Transverse colon (tissue), 4 donors: ENCODE measurements around the gene LSAMP. TPM values are rescaled to one million over a fixed set of nuclear protein-coding genes. Genes with fewer than 3 reads are reported as not detected.
A peak's percentile ranks its signal among the peaks of the same experiment; 100 is the strongest.

Experiments
- DNase-seq: peaks from one replicate; pipeline ENCODE4 v3.0.0-alpha.2; 2019
- H3K27ac ChIP-seq, 4 donors: fragments of 200-600 bp; sonication (generic); 2 replicates each; pipeline ENCODE4 v1.5.1; 2016 to 2018; ENCODE audit warnings: inconsistent platforms in 4 of 4
- H3K27me3 ChIP-seq: fragments of 200-600 bp; sonication (generic); 2 replicates; pipeline ENCODE4 v1.5.1; 2017; ENCODE audit warnings: inconsistent platforms
- H3K36me3 ChIP-seq, 4 donors: fragments of 200-600 bp; sonication (generic); 2 replicates each; pipeline ENCODE4 v1.5.1; 2017 to 2019; ENCODE audit warnings: inconsistent platforms in 4 of 4
- H3K4me1 ChIP-seq, 4 donors: fragments of 200-600 bp; sonication (generic); 2 replicates each; pipeline ENCODE4 v1.5.1; 2017 to 2020; ENCODE audit warnings: inconsistent platforms in 4 of 4
- H3K4me3 ChIP-seq, 4 donors: fragments of 200-600 bp; sonication (generic); 1 replicate in 1 of 4; 2 replicates in 3 of 4; pipeline versions ENCODE4 v1.5.1 to v1.6.1; 2017 to 2019; ENCODE audit warnings: inconsistent platforms in 4 of 4
- H3K9me3 ChIP-seq, 2 donors: fragments of 200-600 bp; sonication (generic); 2 replicates each; pipeline ENCODE4 v1.5.1; 2017 to 2019; ENCODE audit warnings: inconsistent platforms in 2 of 2
- EP300 ChIP-seq: sonication (generic); formaldehyde crosslinking; IDR thresholded peaks from one replicate; pipeline ENCODE4 v1.6.1; 2017; ENCODE audit warnings: antibody characterized with exemption, low read depth
- POLR2A ChIP-seq: fragments of 450-650 bp; IDR thresholded peaks from one replicate; pipeline ENCODE4 v1.6.1; 2016; ENCODE audit warnings: antibody characterized with exemption, mild to moderate bottlenecking, moderate library complexity
- POLR2AphosphoS5 ChIP-seq, 3 donors: sonication (generic); formaldehyde crosslinking; IDR thresholded peaks; one replicate each; pipeline ENCODE4 v1.6.1; 2016; ENCODE audit warnings: antibody characterized with exemption in 3 of 3
- WGBS, 2 donors: methylation state at CpG; one replicate each; pipeline ENCODE4 v1.1.5; 2018; ENCODE audit warnings: low coverage in 1 of 2; 5-methylcytosine and 5-hydroxymethylcytosine counted together
- in situ Hi-C, 4 donors: fragments of 200-750 bp; cut with MboI; loops; one replicate each; pipeline versions ENCODE4 v1.15.0 to v1.15.1; 2017; ENCODE audit warnings: low sequenced_read_pairs in 3 of 4, low pct_ligation_motif_present in 1 of 4, low pct_unique_long_range_greater_than_20kb in 1 of 4
- intact Hi-C: fragments of 100-400 bp; cut with DNase I; formaldehyde crosslinking; loops from one replicate; pipeline ENCODE4 v1.15.1; 2023; ENCODE audit warnings: low total_unique reads
- total RNA-seq, 4 donors: library from RNA; depleted of rRNA; stranded (reverse); fragments of >200 nt; gene quantifications; one replicate each; pipeline ENCODE4 v1.1.0, GENCODE V29; 2016
- TF ChIP-seq, protein P1 (sequence below), 5 experiments: fragments of 200-600 bp in 3 of 5; fragments of 450-650 bp in 2 of 5; sonication (generic) in 3 of 5; IDR thresholded peaks; 1 replicate in 2 of 5; 2 replicates in 3 of 5; pipeline ENCODE4 v1.5.1; 2016 to 2017; ENCODE audit warnings: antibody characterized with exemption in 5 of 5, inconsistent platforms in 3 of 5, mild to moderate bottlenecking in 2 of 5, moderate library complexity in 1 of 5

LSAMP gene
- total RNA-seq, 4 donors from 2014 or later = 3.4 to 8.2 (median 5.4) TPM

DNA sequence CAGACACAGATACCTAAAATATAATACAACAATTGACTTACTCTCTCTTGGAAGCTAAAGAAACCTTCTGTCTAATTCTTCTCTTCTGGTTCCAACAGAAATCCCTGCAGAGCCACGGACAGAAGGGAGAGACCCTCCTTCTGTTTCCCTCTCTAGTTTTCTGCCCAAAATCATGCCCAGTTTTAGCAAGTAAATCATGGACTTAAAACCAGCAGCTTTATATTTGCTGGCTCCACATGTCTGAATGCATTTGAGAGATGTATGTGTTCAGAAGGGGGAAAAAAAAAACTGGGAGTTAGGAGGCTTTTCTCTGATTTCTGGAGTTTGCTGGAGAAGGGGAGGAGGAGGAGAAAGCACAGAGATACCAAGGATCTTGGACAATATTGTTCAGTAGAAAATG lies 147.1 kb downstream of the LSAMP start:
- Histone ChIP-seq H3K27ac (no peak overlapping the region), H3K36me3 (no peaks in the 10 kb centered on the region), H3K27me3 (no peaks in the 10 kb centered on the region), H3K4me3 (no peak overlapping the region), H3K4me1 (peaks cover 0 to 4% (median 0%) of the 10 kb centered on the region in 4 donors), H3K9me3 (no peaks in the 10 kb centered on the region)
- 45 to 53% methylated on average over 1 of the region's 1 CpG for WGBS, 2 donors
- in situ Hi-C loops = no loop called here
- no peak for DNase-seq
- intact Hi-C loops = no loop called here
- TF ChIP-seq, protein P1, sequence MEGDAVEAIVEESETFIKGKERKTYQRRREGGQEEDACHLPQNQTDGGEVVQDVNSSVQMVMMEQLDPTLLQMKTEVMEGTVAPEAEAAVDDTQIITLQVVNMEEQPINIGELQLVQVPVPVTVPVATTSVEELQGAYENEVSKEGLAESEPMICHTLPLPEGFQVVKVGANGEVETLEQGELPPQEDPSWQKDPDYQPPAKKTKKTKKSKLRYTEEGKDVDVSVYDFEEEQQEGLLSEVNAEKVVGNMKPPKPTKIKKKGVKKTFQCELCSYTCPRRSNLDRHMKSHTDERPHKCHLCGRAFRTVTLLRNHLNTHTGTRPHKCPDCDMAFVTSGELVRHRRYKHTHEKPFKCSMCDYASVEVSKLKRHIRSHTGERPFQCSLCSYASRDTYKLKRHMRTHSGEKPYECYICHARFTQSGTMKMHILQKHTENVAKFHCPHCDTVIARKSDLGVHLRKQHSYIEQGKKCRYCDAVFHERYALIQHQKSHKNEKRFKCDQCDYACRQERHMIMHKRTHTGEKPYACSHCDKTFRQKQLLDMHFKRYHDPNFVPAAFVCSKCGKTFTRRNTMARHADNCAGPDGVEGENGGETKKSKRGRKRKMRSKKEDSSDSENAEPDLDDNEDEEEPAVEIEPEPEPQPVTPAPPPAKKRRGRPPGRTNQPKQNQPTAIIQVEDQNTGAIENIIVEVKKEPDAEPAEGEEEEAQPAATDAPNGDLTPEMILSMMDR (IDR thresholded peaks at IDR 0.05) = no peak
- no peak for TF ChIP-seq POLR2AphosphoS5 (IDR thresholded peaks at IDR 0.05)
- no peak for TF ChIP-seq POLR2A
- no peak for TF ChIP-seq EP300

GRCh38 chr3:116291141-116291540 lies 154.1 kb downstream of the LSAMP start:
- WGBS, 2 donors = 84 to 100% methylated on average over 4 of the region's 4 CpGs
- Histone ChIP-seq H3K4me3 (no peak overlapping the region), H3K4me1 (peaks cover 0 to 3% (median 0%) of the 10 kb centered on the region in 4 donors), H3K36me3 (no peaks in the 10 kb centered on the region), H3K27ac (no peak overlapping the region), H3K9me3 (no peaks in the 10 kb centered on the region), H3K27me3 (no peaks in the 10 kb centered on the region)
- intact Hi-C loops = no loop called here
- DNase-seq = no peak
- in situ Hi-C loops = no loop called here
- TF ChIP-seq EP300 (no peak), POLR2AphosphoS5 (IDR thresholded peaks at IDR 0.05) (no peak), POLR2A (no peak)

DNA sequence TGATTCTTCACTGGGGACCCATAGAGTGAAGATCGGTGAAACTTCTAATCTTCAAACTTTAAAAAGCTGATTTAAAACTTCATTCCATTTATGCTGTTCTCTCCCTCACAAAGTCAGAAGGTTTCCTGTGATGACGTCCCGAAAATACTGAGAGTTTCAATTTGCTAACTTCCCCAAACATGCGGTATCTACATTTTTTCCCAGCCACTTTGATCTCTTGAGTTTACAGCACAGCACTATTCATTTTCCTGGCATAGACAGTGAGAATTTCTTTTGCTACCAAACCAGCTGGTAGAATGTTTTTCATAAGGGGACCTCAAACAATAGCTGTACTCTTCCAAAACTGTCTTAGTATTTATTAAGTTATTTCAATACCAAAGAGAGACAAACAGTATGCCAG lies 156.8 kb downstream of the LSAMP start:
- Histone ChIP-seq H3K36me3 (no peaks in the 10 kb centered on the region), H3K4me3 (no peak overlapping the region), H3K9me3 (no peaks in the 10 kb centered on the region), H3K4me1 (peaks cover 0 to 3% (median 0%) of the 10 kb centered on the region in 4 donors), H3K27ac (no peak overlapping the region), H3K27me3 (no peaks in the 10 kb centered on the region)
- 62 to 85% methylated on average over 4 of the region's 4 CpGs for WGBS, 2 donors
- TF ChIP-seq POLR2A (no peak), EP300 (no peak), POLR2AphosphoS5 (IDR thresholded peaks at IDR 0.05) (no peak)
- TF ChIP-seq, protein P1 (IDR thresholded peaks at IDR 0.05) = no peak
- in situ Hi-C loops (no loop called here), intact Hi-C loops (no loop called here)
- no peak for DNase-seq

- H3K27me3 ChIP-seq = no peaks in the 10 kb centered on the region
- WGBS, 2 donors = 64 to 76% methylated on average over 1 of the region's 1 CpG
- peaks cover 0 to 3% (median 0%) of the 10 kb centered on the region in 4 donors for H3K4me1 ChIP-seq
- H3K27ac ChIP-seq = peak overlapping the region in 1 of 4 donors; percentile 23
- no peak for DNase-seq
- intact Hi-C loops = no loop called here
- H3K9me3 ChIP-seq = no peaks in the 10 kb centered on the region
- in situ Hi-C loops = no loop called here
- no peak for TF ChIP-seq EP300
- TF ChIP-seq, protein P1 (IDR thresholded peaks at IDR 0.05) = no peak
- TF ChIP-seq POLR2AphosphoS5 (IDR thresholded peaks at IDR 0.05) = no peak
- no peak for TF ChIP-seq POLR2A
- H3K36me3 ChIP-seq = no peaks in the 10 kb centered on the region
- H3K4me3 ChIP-seq = no peak overlapping the region
Measured at GRCh38 chr3:116285781-116286421, 159.4 kb downstream of the LSAMP start.
